Measurements from ENCODE around the gene EFCAB11.

Gene EFCAB11

DNA sequence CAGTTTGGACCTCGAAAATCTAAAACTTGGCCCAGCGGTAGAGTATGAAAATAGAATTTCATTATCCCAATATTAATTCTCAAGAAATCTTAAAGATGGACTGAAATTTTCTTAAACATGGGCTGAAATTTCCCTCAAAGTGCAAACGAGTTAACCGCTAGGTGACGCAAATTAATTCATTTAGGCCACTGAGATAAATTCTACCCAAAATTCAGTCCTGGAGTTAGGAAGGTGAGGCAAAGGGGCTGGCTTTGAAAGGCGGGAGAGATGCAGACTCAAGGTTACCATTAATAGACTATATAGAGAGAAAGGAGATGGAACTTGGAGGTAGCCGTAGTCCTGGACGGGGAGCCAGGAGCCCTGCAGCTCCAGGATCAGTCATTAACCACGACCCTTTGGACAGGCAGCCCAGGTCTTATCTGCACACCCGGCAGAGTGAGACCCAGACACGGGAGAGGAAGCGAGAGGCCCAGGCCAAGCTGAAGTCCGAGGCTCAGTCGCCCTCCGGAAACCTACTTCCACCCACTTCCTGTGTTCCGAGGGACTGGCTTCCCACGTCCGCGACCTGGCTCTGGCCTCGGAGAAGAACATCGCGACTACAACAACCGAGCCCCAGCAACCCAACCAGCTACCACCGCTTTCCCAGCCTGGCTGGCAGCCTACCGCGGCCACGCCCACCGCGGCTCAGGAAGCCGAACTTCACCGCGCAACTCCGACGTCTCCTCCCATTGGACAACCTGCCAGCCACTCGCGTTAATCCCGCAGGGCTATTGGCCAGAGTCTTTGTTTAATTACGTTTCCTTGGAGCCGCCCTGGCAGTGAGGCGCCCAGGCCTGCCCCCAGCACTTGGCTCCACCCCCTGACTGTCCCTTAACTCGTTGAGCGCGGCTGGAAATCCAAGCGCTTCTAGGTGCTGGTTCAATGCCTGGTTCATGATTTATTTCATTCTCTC is at the start of gene EFCAB11:
Gene EFCAB11 (minus strand): TSS at position 661 of the 952 bp plus-strand sequence. CDS start 70 bp downstream, at position 591.
- peak; percentile 98 for DNase-seq (ENCODE audit: low spot score)

GRCh38 chr14:90003526-90004307 is 49.2 kb upstream of the EFCAB11 start:
- DNase-seq (ENCODE audit: low spot score), result no peak

DNA sequence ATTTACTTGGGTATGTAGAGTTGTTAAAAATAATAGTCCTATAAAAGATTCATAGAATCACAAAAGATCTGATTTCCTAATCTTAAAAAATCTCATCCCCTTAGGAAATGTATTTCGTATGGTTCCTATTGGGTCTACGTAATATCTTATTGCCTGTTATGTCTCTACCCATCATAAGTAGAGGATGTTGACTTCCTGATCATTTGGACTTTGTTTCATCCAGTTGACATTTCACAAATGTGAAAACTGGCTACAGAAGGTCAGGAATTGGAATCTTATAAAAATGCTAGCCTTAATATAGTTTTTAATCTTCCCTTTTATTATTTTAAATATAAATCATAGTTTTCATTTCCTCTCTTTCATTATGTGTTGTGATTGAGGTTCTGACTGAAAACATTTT is 46.4 kb upstream of the EFCAB11 start:
- no peak for DNase-seq (ENCODE audit: low spot score)

GRCh38 chr14:89996963-89997362 is 42.4 kb upstream of the EFCAB11 start:
- no peak for DNase-seq (ENCODE audit: low spot score)

DNA sequence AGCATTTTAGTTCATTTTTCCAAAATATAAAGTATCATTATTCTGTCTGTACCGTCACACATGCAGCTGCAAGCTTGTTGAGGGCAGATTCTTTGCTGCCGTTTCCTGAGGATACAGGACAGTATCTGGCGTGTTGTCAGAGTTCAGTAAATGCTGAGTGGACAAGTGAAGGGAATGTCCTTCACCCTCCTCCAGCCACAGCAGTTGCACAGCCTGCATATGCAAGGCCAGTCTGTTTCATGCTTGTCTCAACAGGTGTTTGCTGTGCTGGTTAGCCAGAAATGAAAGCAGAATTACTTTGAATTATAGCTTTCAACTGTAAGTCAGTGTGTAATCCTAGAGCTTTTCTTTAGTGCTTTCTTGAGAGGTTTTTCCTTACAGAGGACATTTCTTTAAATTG is 37.7 kb upstream of the EFCAB11 start:
- DNase-seq (ENCODE audit: low spot score), result no peak

DNA sequence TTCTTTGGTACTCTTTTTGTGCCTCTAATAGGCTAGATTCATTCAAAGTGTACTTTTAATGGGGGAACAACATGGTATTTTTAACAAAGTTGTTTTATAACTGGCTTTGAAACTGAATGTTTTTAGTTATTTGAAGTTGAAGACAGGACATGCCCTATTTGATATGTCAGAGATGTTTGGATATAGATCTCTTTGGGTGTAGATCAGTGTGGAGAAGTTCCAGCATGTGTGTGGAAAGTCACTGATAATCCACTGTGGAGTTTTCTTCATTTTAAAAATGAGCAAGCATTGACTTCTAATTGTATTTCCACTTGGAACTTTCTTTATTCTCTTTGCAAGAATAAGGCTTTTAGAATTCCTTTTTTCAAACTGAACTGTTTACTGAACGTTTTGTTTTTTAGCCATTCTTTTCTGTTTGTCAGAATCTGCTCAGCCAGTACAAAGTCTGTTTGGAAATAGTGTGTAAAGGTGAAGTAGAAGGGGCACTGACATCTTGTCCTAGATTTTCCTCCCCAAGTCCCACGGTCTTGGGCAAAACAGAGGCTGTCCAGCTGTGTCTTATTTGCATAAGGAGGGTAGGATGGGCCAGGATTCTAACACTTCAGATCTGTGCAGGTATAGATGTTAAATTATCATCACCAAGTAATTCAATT is 36.2 kb upstream of the EFCAB11 start:
- DNase-seq (ENCODE audit: low spot score), result no peak

DNA sequence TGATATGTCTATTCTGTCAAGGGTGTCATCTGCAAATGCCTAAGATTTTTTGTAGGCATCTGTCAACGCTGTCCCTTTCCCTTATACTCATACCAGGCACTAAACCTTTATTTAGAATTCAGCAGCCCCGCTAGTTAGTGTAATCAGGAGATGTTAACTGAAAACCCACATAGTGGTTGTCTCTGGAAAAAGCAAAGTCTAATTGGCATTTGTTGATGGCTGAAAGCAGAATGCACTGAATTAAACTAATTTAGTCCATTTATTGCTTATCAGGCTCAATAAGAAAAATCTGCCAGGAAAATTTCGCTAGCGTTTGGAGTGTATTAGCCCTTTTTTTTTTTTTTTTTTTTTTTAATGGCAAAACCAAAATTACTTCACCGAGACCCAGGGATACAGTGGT is 35.7 kb upstream of the EFCAB11 start:
- DNase-seq (ENCODE audit: low spot score), result no peak

DNA sequence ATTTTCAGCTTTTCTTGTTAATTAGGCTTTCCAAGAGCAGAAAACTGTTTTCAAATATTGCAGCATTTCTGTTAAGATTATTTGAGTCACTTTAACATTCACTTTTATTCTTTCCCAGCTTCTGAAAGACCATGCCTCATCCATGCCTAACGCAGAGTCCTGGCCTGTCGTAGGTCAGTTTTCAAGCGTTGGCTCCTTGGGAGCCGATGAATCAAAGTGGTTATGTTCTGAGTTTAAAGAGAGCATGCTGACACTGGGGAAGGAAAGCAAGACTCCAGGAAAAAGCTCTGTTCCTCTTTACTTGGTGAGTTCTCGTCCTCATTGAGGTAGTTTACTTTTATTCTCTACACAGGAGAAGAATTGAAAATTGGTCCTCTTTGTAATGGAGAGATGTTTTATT is 34.3 kb upstream of the EFCAB11 start:
- DNase-seq (ENCODE audit: low spot score), result no peak

GRCh38 chr14:89987161-89987475 is 32.6 kb upstream of the EFCAB11 start:
- no peak for DNase-seq (ENCODE audit: low spot score)

DNA sequence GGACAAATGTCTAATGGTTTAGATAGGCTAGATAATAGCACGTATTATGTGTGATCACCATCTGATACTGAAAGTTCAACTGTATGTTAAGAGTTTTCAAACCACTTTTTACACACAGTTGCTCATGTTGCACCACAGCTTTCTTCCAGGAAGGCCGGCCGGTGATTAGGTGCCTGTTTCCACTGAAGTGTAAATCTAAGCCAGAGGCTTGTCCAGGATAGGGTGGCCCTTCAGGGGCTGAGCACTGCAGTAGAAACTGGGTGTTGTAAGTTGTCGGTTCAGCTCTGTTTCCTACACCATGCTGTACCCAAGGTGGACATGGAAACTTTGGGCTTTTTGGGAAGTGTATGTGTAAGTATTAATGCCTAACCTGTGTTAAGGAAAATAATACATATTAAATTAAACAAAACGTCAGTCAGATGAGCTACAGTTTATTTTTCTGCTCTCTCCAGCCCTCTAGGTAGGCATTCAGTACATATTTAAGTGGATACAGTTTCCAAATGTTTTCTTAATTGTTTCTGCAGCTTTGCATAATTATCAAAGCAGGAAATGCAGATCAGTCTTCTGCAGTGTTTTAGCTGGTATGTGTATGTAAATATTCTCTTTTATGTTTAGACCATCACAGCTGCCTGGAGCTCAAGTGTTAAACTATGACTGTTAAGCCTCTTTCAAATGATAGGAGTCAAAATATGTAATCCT is 32.1 kb upstream of the EFCAB11 start:
- DNase-seq (ENCODE audit: low spot score), result no peak

- DNase-seq (ENCODE audit: low spot score), result no peak
Measured at GRCh38 chr14:89983375-89983774, 28.8 kb upstream of the EFCAB11 start.

DNA sequence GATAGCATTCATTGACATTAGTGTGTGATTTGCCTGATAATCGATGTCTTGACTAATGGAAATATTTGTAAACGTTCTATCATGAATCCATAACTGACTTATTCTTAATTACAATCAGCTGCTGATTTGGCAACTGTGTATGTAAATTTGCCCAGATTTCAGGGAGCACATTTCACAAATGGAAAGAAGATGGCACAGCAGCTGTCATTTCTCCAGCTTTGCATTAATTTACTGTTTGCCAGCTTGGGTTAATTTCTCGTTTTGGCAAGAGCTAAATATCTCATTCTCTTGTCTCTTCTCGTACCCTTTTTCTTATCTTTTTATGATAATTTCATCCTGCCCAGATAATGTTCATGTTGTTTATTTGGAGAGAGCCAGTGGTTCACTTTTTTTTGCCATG is 24.1 kb upstream of the EFCAB11 start:
- no peak for DNase-seq (ENCODE audit: low spot score)

DNA sequence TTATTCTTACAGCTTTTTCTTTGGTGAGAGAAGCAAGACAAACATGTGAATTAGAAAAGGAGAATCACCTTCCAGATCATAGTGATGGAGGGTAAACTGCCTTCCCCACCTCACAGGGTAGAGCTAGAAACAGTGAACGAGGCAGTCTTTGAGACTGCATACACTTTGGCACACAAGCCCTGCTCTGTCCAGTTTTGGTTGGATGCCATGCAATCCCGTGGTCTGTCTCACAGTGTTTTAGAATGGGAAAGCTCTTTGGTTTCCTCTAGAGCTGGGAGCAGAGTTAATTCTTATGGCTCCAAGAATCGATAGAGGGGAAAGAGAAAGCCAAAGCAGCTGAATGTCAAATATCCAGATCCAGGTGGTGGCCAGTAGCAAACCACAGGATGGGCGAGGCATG is 23.1 kb upstream of the EFCAB11 start:
- no peak for DNase-seq (ENCODE audit: low spot score)

- no peak for DNase-seq (ENCODE audit: low spot score)
Measured at GRCh38 chr14:89973234-89973823, 18.8 kb upstream of the EFCAB11 start.

DNA sequence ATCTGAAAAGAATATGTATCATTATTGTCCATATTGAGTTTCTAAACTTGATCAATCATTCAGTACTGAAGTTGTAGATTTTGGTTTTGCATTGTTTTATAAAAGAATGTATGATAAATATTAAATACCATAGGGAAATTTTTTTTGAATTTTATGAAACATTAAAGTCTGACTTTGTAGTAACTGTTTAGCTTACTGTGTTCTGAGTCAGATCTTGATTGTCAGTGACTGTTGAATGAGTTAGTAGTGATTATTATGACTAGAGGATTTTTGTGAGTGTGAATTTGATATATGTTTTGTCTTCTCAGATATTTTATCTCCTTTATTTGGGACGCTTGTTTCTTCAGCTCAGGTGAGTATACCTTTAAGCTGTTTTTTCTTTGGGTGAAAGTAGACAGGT is 11.3 kb upstream of the EFCAB11 start:
- no peak for DNase-seq (ENCODE audit: low spot score)

GRCh38 chr14:89963288-89963978 is 8.9 kb upstream of the EFCAB11 start:
- no peak for DNase-seq (ENCODE audit: low spot score)

GRCh38 chr14:89960914-89961313 is 6.4 kb upstream of the EFCAB11 start:
- no peak for DNase-seq (ENCODE audit: low spot score)

- DNase-seq (ENCODE audit: low spot score), result no peak
Measured at GRCh38 chr14:89959853-89960445, 5.4 kb upstream of the EFCAB11 start.

- no peak for DNase-seq (ENCODE audit: low spot score)
Measured at GRCh38 chr14:89958966-89959365, 4.4 kb upstream of the EFCAB11 start.

GRCh38 chr14:89957791-89958190 is 3.3 kb upstream of the EFCAB11 start:
- DNase-seq (ENCODE audit: low spot score), result no peak

DNA sequence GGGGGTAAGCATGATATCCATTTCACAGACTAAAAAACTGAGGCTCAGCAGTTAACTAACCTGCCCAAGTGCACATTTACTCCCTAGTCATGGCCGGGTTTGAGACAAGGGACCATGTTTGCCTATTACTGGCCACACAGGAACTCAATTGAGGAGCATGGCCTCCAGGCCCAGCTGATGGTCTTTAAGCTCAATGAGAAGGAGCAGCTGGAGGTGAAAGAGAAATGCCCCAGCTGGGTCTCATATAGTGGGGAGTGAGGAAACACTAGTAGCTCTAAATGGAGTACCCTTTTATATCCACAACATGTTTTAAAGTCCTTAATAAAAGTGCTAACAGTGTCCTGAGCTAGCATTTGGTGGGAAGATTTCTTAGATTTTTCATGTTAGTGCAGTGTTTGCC is 2.8 kb upstream of the EFCAB11 start:
- DNase-seq (ENCODE audit: low spot score), result no peak
